ENCODE data around the gene NAP1L3.

The NAP1L3 gene, protein sequence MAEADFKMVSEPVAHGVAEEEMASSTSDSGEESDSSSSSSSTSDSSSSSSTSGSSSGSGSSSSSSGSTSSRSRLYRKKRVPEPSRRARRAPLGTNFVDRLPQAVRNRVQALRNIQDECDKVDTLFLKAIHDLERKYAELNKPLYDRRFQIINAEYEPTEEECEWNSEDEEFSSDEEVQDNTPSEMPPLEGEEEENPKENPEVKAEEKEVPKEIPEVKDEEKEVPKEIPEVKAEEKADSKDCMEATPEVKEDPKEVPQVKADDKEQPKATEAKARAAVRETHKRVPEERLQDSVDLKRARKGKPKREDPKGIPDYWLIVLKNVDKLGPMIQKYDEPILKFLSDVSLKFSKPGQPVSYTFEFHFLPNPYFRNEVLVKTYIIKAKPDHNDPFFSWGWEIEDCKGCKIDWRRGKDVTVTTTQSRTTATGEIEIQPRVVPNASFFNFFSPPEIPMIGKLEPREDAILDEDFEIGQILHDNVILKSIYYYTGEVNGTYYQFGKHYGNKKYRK

GRCh38 chrX:93673056-93673868, at the start of gene NAP1L3:
Gene NAP1L3, minus strand, starts transcription at chrX:93673578. Its CDS starts 274 bp downstream, at chrX:93673304.
- peak; percentile 46 for DNase-seq
- peak; percentile 92 for ATAC-seq

GRCh38 chrX:93711076-93711475, 37.7 kb upstream of the NAP1L3 start:
- DNase-seq (no peak), ATAC-seq (no peak)

DNA sequence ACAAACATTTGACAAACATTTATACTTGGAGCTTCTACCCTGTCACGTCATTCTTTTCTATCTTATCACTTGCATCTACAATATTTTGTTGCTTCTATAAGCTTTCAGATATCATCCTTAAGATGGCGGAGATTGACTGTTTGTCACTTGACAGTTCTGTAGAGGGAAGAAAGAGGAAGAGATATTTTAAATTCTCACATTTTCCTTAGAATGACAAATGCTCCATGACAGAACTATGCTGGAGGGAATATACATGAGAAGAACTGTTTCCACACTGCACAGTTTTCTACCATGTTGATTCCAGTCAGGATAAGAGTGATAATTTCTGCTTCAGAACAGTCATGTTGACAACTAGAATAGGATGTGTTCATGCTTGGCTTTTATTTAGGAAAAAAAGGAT, 30.3 kb upstream of the NAP1L3 start:
- ATAC-seq (no peak), DNase-seq (no peak)

GRCh38 chrX:93695981-93696380, 22.6 kb upstream of the NAP1L3 start:
- ATAC-seq (no peak), DNase-seq (no peak)

GRCh38 chrX:93673869-93674271, 492 bp upstream of the NAP1L3 start, which contains the start of gene FAM133A:
Gene FAM133A, plus strand, starts transcription at chrX:93674206. Its CDS starts 35,214 bp downstream, at chrX:93709420.
- ATAC-seq (no peak), DNase-seq (no peak)

DNA sequence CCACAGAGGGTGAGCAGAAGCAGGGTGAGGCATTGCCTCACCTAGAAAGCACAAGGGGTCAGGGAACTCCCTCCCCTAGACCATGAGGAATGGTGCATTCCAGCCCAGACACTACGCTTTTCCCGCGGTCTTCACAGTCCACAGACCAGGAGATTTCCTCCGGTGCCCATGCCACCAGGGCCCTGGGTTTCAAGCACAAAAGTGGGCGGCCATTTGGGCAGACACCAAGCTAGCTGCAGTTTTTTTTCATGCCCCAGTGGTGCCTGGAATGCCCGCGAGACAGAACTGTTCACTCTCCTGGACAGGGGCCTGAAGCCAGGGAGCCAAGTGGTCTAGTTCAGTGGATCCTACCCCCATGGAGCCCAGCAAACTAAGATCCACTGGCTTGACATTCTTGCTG, 12.8 kb downstream of the NAP1L3 start:
- DNase-seq, result no peak
- no peak for ATAC-seq

GRCh38 chrX:93649381-93649780, 24.0 kb downstream of the NAP1L3 start:
- DNase-seq, result no peak
- ATAC-seq, result no peak

DNA sequence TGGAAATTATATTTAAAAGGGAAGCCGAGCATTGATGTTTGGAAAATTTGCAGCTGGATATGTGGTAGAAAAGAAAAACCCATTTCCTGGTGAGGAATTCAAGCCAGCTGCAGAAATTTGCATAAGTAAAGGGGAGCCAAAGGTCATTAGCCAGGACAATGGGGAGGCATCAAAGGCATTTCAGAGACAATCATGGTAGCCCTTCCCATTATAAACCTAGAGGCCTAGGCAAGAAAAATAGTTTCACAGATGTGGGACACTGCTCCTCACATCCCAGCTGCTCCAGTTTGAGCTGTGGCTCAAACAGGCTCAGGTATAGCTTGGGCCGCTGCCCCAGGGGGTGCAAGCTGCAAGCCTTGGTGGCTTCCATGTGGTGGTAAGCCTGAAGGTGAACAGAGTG, 35.8 kb downstream of the NAP1L3 start:
- no peak for ATAC-seq
- no peak for DNase-seq
